Smooth muscle cell of trachea (primary cell): ENCODE data around the gene TPM3. TPM values are rescaled to one million over a fixed set of nuclear protein-coding genes. Genes with fewer than 3 reads are reported as not detected.

Source experiments
- total RNA-seq: library from RNA; depleted of rRNA; stranded (reverse); fragments of >200 nt; gene quantifications from 2 replicates; pipeline ENCODE4 v1.2.1, GENCODE V29; 2014

TPM3 gene
- total RNA-seq, result 377 and 890 TPM in 2 replicates

DNA sequence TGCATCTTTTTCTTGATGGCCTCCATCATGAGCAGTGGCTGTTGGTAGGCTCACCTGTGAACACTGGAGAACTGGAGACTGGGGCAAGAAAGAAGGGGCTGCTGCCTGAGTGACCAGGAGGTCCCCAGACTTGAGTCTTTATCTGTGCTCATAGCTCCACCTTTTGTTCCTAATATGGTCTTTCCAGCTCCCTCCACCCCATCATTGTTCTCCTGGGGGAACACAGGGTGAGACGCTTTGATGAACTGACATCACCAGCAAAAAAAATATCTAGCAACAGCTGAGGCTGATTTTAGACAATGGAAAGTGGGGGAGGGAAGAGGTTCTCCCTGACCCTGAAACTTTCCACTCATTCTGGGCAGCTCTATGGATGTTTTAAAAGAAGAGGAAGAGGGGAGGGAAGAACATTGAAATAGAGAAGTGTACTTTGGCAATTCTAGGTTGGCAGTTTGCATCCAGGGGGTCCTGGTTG, at the start of gene TPM3:
Gene TPM3 (minus strand): TSS at position 111 of the 472 bp plus-strand sequence. CDS start 82 bp downstream, at position 29.

DNA sequence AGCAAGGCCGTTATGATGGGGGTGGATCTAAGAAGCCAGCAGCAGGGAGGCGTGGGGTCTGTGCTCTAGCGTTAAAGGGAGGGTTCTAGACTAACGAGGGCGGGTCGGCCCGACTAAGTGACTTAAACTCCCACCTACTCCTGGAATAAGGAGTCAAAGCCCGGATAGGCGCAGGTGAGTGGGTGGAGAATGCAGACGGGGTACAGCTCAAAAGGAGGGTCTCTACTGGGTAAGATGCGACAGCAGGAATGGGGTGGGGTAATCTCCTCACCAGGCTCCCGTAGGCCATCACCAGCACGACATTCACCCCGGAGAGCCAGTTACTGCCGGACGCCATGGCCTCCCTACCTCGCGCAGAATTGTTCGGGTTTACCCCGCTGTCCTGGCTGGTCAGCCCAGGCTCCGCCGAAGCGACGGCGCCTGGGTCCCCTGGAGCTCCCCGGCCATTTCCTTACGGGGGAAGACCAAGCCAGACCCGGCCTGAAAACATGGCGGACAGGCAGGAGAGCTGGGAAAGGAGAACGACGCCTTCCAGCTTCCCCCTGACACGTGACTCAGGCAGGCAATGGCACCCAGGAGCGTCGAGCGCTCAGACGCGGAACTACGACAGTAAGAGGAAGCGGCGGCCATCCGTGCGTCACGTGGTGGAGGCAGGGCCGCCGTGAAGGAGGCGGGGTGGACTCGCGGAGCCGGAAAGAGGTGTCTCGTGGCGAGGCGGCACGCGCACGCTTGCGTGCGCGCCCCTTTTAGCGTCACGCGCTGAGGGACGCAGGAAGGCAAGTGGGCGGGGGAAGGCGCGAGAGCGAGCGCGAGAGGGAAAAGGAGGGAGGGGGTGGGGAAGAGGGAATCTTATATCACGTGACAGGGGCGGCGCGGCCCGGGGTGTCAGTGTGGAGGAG, 28.4 kb upstream of the TPM3 start, which contains the start of gene UBAP2L:
Gene UBAP2L (plus strand): TSS at position 885 of the 899 bp plus-strand sequence. CDS start 4,169 bp downstream, outside the sequence.

DNA sequence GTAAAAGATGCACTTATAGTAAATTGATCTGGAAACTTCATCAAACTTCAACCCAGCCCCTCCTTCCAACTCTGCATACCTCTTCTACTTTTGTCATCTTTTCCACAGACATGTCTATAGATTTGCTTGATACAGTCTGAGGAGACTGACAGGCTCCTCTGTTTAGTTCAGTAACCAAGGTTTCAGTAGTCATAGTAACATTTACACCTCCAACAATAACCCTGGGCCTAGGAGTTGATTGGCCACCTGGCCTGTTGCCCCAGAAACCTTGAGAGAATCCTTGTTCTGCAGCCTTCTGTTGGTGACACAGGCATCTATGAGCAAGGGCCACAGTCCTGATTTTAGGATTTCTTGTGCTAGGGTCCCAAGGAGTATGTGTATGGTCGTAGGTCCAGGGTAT, 14.3 kb upstream of the TPM3 start, which contains the start of gene CFAP141:
Gene CFAP141 (minus strand): TSS at position 138 of the 400 bp plus-strand sequence. CDS start 26 bp downstream, at position 112.

DNA sequence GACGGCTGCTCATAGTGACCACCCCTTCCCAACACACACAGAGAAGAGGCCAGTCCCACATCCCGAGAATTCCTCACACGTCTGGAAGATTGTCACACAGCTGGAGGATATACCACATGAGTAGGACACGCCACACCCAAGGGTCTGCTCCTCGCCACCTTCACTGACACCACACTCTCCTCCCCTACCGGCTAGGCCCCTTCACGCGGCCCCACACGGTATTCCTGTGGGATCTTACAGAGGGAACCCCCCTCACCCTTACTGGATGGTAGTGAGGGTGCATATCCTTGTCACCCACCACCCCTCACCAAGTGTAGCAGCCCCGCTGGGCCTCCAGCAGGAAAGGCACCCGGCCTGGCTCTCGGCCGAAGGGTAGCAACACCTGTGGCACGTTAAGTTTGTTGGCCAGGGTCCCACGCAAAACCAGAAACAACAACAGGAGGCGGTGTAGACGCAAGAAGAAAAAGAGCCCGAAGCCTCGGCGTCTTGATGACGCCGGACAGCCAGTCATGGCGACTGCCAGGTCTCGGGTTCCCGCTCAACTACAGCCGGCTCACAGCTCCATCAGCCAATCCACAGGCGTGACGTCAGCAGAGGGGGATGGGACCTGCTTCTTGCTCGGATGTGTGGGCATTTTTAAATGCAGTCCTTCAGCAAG, 37.2 kb downstream of the TPM3 start, which contains the start of gene NUP210L:
Gene NUP210L (minus strand): TSS at position 540 of the 658 bp plus-strand sequence.

Other genes starting within 250 kb of the TPM3 start
- 16.9 and 17.9 TPM in 2 replicates for gene DENND4B, start 245.4 kb downstream of the TPM3 start, total RNA-seq
- 4.2 and 4.6 TPM in 2 replicates for gene CRTC2, start 233.5 kb downstream of the TPM3 start, total RNA-seq
- 136 and 138 TPM in 2 replicates for gene SLC39A1, start 228.6 kb downstream of the TPM3 start, total RNA-seq
- gene CREB3L4, start 224.2 kb downstream of the TPM3 start, total RNA-seq, result 10.3 and 11.5 TPM in 2 replicates
- gene JTB, start 214.4 kb downstream of the TPM3 start, total RNA-seq, result 118 and 186 TPM in 2 replicates
- 112 and 119 TPM in 2 replicates for gene RAB13, start 205.8 kb downstream of the TPM3 start, total RNA-seq
- gene RPS27, start 201.3 kb downstream of the TPM3 start, total RNA-seq, result 996 and 1,067 TPM in 2 replicates
- 0.15 and 0.17 TPM in 2 replicates for gene NUP210L, start 37.0 kb downstream of the TPM3 start, total RNA-seq
- gene CFAP141, start 14.2 kb upstream of the TPM3 start, total RNA-seq, result not detected in 2 replicates
- 64.7 and 75.3 TPM in 2 replicates for gene UBAP2L, start 28.9 kb upstream of the TPM3 start, total RNA-seq
- gene HAX1, start 80.5 kb upstream of the TPM3 start, total RNA-seq, result 92.8 and 116 TPM in 2 replicates
- gene AQP10, start 129.0 kb upstream of the TPM3 start, total RNA-seq, result under 0.01 TPM in 1 of 2 replicates, not detected in the other
- gene ATP8B2, start 133.4 kb upstream of the TPM3 start, total RNA-seq, result 211 and 445 TPM in 2 replicates
- gene IL6R, start 213.2 kb upstream of the TPM3 start, total RNA-seq, result 16.9 and 35.6 TPM in 2 replicates